Measurements from ENCODE around the gene SEMA3D.

- TF ChIP-seq, protein P1, sequence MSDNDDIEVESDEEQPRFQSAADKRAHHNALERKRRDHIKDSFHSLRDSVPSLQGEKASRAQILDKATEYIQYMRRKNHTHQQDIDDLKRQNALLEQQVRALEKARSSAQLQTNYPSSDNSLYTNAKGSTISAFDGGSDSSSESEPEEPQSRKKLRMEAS (IDR thresholded peaks at IDR 0.05; ENCODE audit: insufficient read depth, insufficient read length): no peak
- TF ChIP-seq CTCF (IDR thresholded peaks at IDR 0.05; ENCODE audit: extremely low read depth in 1 of 2, insufficient read depth in 1 of 2, low read depth in 1 of 2, low read length in 2 of 2) (no peak), EZH2 (IDR thresholded peaks at IDR 0.05; ENCODE audit: borderline replicate concordance, low read depth, low read length, severe bottlenecking) (no peak)
These were observed 92.7 kb downstream of the SEMA3D start for GRCh38 chr7:85094046-85094725.

Data from endothelial cell of umbilical vein (primary cell).